Colon (tissue), 2 donors: ENCODE results near the gene CAB39.
"Not testable (repeated sequence)": the region's sequence is repeated elsewhere in the genome, so short reads cannot be mapped to it uniquely, and the experiment has no call there.

Experiments used
- FAIRE-seq: peaks from 2 replicates; lab custom pipeline; 2012; peaks lifted over from hg19 to GRCh38; lab: Jason Lieb, UNC
- donor health status: control.
- donor health status: control.

CAB39 gene

DNA sequence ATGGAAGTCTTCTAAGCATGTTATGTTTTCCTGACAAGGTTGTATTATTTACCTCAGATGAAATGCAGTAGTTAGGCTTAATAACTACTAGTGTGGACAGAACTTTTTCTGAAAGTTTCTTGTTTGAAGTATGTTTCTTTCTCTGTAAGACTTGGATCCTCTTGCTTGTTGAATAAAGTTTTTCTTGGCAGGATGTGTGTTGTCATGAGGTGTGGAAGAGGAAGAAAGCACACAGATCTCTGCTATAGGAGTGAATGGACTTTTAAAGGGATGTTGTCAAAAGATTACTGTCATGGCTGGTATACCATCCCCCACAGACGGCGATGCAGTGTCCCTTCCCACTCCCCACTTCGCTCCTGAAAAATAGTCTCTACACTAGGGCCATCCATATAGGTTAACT lies 2.6 kb downstream of the CAB39 start:
- no peak for FAIRE-seq

DNA sequence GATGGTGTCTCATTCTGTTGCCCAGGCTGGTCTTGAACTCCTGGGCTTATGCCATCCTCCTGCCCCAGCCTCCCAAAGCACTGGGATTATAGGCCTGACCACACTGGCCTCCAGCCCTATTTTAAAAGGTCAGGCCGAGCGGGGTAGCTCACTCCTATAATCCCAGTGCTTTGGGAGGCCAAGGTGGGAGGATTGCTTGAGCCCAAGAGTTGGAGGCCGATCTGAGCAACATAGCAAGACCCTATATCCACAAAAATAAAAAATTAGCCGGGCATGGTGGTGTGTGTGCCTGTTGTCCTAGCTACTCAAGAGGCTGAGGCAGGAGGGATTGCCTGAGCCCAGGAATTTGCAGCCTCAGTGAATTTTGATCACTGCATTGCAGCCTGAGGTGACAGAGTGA lies 3.9 kb downstream of the CAB39 start:
- FAIRE-seq = no peak

DNA sequence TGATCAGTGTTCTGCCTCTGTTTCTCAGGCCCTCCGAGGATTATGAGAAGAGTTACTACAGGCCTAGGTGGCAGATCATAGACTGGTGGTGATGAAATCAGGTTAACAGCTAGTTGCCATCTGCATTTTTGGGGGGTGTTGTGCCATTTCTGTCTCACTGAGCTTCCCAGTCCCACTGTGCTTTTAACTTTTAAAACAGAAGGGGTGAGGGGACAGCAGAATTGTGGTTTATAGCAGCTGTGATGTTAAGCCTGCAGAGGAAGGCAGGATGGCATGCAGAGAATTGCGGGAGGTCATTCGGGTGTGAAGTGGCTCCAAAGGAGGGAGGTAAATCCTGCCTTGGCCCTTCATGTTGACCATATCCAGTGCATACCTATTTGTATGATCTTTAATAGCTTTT lies 5.0 kb downstream of the CAB39 start:
- no peak for FAIRE-seq

DNA sequence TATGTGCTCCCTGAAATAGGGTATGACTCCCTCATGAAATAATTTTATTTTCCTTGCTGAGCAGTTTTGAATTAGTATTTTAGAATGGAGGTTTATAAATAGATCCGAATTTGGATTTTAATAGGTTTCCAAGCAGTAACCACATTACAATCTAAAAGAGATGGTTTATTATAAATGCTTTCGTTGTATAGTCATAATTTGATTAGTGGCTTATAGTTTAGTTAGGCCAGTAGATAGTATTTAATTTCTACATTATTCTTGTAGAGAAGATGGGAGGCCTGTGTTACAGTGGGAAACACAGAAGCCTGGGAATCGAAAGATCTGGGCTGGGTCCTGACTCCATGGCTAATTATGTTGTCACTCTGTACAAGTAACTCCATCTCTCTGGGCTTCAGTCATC lies 6.7 kb downstream of the CAB39 start:
- FAIRE-seq = no peak

DNA sequence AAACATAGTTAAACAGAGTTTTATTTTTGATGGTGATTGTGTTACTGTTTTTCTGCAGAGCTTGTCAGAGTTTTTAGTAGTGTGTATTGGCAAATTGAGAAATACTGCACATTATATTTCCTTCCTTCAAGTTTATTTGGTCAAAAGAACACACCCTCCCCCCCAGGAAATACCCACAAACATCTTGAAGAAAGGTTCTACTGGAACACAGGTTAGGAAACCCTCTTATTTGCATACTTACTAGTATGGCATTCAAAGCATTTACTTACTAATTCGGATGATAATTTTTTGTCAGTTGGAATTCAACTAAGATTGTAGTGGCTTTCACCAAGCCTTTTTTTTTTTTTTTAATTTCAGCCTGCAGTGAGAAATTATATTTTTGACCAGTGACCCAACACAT lies 9.1 kb downstream of the CAB39 start:
- FAIRE-seq = no peak

DNA sequence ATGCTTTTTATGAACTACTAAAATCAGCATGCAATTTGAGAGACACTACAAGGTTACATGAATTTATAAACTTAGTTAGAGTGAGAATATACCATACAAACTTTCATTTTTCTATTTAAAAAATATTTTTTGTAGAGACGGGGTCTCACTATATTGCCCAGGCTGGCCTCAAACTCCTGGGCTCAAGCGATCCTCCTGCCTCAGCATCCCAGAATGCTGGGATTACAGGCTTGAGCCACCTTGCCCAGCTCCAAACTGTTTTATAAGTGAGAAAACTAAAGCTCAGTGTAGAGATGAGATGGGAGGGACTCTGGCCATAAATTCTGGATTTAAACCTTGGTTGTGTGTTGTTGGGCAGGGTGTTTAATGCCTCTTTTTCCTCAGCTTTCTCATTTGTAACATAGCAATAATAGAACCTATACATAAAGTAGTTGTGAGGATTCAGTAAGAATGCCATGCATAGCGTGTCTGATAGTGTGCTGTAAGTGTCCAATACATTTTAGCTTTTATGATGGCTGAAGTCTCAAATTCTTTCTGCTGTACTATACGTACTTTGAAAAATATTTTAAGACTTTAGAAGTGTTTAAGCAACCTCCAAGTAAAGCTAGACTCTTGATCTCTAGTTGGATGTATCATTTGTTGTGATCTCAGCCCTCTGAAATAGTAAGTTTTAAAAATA lies 9.7 kb downstream of the CAB39 start:
- FAIRE-seq = no peak

DNA sequence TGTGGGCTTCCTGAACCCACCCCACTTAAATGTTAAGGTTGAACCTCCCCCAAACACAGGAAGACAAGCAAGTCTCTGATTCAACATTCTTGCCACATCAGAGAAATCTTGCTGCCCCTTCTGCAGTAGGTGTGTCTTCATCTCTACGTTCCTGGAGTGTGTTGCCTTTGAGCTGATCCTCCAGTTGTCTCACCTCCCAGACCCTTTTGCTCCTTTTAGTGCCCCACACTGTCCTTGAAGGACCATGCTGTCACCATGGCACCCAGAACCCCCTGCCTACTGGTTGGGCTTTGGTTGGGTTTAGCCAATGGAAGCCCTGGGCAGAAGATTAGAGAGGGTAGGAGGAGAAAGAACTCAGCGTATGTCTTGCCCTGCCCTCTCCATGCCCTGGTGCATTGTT lies 10.7 kb downstream of the CAB39 start:
- FAIRE-seq = no peak

DNA sequence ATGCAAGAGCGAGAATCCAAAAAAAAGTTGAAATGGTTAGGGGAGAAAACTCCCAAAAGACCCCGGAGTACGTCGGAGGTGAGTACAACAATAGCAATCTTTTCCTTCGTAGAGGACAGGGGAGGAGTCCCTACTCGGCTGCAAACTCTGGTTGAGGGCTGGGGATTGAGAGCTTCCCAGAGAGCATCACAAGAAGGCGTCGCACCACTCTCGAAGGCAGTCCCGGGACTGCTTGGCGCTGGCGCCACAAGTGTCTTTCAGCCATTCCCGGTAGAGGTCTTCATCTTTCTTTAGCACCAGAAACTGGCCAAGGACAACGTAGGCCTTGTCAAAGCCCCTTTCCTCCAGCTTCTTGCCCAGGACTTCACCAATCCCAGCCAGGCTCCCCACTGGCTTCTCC lies 12.3 kb downstream of the CAB39 start:
- FAIRE-seq = not testable (repeated sequence)

DNA sequence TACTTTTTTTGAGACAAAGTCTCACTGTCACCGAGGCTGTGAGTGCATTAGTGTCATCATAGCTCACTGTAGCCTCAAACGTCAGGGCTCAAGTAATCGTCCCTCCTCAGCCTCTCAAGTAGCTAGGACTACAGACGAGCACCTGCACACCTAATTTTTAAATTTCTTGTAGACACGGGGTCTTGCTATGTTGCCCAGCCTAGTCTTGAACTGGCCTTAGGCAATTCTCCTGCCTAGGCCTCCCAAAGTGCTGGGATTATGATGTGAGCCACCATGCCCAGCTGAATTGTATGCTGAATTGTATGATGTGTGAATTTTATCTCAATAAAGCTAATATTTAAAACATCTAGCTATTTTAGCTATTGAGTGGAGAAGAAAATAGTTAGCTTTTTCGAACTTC lies 18.9 kb downstream of the CAB39 start:
- FAIRE-seq = no peak

DNA sequence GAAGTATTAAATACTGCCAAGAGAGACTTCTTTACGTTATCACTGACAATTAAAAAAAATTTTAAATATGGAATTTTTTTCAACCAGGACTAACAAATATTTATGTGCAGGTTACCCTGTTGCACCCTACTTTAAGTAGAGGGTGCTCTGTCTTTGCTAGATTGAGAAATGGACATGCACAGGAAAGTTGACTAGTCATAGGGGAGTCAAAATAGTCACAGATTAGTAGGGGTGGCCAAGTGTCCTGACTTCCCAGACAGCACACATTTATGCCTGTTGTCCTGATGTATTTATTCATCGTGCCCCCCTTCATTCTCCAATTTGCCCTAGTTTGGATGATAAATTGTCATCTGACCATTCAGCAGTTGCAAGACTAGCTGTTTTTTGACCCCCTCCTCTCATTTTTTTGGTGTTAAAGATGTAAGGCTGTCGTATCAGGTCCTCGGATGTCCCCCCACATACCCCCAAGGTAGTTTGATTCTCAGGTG lies 20.3 kb downstream of the CAB39 start:
- no peak for FAIRE-seq

DNA sequence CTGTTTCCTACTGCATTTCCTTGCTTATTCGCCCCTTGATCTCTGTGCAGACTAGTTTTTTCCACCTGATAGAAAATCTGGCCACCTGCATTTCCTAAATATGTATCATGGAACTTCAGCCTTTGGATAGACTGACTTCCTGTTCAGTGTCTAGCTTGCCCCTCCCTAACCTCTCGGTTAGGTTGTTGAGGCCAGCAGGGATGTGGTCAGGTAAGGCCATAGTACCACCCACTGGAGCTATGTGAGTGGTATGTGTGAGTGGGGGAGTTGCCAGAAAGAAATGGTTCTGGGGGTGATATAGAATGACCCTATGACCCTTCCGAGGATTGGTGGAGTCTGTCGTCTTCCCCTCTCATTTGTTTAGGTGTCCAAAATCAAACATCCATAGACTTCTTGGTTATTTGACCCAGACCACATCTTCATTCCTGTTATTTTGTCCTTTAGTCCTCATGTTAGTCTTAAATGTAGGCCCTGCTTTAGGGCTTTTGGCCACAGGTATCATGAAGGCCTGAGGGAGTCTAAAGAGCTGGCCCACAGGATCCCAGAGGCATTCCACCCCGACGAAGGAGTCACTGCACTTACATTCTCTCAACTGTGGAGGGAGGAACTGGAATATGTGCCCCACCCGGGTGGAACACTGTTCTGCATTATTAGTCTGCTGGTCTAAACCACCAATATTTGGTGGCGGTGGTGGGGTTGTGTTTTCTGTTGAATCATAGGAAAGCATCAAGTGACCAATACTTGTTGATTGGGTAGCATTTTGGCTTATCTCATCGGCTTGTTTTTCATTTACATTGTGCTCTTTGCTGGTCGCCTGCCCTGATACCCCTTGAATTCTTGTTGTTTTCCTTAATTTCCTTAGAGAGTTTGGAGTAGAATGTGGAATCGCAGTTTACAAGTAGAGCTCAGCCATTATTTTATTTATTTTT lies 21.9 kb downstream of the CAB39 start:
- no peak for FAIRE-seq

DNA sequence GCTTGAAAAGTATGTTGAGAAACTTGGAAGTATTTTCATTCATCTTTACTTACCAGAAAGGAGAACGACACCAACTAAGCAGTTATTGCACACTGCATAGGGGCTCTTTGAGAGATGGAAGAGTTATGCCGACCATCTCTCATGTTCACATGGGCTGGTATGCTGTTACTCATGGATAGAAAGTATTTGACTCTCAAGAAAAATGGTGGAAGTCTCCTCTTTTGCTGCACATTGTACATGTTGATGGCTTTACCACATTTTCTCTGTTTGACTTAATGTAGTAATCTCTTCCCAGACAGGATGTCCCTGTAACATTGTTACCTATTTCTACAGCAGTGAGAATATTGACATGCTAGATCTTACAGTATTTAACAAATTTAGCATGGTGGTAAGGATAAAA lies 23.2 kb downstream of the CAB39 start:
- no peak for FAIRE-seq

DNA sequence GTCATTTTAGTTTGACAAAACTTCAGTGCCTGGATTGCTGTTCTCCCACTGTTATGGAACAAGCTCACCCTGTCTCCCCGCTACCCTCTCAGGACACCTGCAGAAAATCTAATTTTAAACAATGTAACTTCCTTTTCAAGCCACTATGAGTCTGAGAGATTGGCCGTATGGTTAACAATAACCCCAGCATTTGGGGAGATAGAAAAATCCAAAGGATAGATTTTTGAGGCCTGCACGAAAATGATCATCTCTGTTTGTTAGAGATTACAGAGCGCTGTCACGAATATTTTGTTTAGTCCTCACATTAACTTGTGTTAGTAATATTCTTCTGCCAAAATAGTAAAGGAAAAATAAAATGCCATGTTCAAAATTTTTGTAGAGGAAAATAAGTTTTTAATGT lies 24.7 kb downstream of the CAB39 start:
- no peak for FAIRE-seq

DNA sequence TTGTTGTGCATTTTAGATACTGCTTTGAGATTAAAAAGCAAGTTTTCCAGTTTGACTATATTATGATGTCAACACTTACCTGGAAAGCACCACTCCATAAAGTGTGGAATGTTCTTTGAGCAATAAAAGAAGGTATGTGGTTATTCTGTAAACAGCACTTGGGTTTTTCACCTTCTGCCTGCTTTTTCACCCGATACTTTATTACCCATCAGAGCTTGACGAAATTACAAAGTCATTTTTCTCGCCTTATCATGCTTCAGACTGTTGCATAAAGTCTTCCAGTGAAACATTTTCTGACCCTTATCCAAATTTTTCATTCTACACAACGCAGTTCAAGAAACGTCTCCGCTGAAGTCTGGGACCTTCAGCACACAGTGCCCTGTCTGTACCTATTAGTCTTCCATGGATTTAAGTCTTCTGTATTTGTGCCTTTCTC lies 25.2 kb downstream of the CAB39 start:
- FAIRE-seq = peak; percentile 45

DNA sequence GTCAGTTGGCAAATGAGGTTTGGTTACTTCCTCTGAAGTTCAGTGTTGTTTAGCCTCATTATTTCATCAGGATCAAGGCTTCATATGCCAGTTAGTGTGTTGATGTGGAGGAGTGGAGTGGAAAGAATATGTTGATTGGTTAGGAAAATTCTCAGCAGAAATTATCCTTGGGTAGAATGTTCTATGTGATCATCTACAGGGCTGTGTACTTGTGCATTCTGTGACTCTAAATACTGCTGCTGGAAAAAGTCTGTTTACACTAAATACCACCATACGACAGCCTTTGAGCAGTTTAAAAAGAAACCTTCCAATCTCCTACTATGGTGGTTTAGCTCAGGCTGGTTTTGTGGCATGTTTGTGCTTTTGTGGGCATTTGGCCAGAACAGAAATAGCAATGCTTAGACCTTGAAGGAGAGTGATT lies 25.8 kb downstream of the CAB39 start:
- FAIRE-seq = no peak

DNA sequence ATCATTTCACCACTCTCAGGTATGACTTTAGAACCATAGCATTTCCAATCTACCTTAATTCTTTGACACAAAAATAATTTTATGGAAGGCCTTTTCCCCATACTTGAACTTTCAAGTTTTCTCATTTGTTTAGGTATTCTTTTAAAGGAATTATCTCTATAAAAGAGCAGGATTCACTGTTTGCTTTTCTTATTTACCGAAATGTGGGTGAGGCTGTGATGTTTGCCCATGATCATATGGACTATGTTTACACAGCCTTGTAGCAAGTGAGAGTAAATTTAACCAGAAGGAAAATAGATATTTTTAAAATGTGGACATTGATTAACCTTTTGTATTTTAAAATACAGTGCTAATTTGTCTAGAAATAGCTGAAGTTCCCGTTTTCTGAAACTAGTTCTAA lies 26.3 kb downstream of the CAB39 start:
- FAIRE-seq = no peak

DNA sequence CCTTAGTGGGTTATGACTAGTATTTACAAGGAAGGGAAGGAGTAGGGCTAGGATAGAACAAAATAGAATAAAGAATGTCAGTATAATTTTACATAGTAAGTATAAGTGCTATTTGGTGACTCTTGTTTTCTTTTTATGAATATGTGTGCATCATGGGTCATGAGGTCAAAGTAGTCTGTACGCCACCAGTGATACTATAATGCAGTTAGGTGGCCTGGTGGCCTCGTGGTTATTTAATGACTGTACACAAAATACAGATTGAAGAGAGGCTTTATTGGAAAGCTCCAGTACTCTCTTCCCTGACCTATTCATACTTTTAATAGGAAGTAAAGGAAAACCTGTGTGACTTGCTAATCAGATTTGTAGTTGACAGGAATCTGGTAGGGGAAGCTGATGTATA lies 27.3 kb downstream of the CAB39 start:
- no peak for FAIRE-seq

DNA sequence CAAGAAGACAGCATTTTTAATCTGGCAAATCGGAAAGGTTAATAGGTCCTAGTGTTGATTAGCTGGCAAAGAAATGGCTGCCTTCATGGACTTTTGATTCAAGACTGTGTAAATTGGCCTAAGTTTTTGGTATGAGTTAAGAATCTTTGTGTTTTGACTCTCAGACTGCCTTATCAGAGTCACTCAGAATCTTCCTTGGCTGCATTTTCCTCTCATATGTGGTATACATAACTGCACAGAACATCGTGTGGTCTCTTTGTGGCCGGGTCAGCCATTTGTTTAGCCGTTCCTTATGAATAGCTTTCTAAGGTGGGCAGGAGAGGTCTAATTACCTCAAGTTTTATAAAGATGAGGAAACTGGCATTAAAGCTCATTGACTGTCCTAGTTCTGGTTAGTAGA lies 30.1 kb downstream of the CAB39 start:
- FAIRE-seq = no peak

DNA sequence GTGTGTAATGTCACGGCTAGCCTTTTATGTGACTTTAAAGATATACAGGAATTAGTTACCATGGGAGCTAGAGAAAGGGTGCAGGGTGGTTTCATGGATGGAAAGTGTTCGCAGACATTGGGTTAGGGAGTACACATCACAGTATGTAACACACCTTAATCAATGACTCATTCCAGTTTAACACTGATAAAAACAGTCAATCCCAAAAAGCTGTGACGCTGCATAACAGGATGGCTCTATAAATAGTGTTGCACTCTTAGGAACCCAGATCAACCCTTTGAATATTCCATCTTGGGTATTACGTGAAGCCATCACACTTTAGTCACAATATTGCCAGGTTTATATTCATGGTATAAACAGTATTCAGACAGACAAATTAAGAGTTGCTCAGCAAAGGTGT lies 33.6 kb downstream of the CAB39 start:
- FAIRE-seq = no peak

DNA sequence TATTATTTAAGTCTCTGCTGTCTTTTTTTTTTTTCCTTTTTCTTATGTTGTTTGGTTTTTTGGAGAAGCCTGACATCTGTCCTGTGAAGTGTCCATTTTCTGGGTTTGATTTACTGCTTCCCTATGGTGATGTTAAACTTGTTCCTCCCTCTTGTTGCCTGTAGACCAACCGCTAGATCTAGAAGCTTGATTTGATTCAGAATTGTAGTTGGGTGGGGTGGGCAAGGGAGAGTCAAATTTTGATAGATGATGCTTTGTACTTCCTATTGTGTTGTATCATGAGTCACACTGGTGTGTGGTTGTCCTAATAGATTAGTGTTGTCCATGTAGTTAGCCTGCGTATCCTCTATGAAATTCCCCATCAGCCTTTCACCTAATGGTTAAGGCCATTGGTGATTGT lies 35.4 kb downstream of the CAB39 start:
- no peak for FAIRE-seq

DNA sequence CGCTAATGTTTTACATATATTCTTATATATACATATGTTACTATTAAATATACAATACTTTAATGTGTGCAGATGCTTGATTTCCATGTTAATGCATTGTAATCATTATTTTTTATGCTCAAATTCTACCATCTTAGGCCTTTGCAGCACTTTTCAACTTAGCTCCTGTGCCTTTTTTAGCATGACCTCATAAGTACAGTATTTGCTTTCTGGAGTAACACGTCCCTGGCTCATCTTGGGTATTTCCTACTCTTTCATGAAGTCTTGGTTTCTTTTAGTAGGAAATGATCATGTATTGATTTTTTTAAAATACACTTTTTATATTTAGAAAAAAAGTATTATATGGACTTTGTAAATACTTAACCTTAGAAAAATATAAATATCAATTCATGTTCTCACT lies 36.5 kb downstream of the CAB39 start:
- no peak for FAIRE-seq

DNA sequence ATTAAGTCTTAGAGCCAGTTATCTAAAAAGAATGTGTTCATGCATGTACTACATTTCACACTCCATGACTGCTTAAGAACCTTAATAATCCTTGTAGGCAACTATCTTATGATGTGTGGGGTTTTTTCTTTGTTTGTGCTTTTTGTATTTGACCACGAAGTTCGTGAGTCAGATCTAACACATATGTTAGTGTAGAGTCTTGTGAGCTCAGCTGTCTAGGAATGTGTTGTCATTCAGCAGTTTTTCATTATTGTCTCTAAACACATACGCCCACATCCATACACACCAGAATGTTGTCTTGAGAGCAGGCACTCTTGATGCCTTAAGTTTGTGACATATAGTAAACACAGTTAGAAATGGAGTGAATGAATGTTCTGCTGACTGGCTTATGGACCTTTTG lies 38.4 kb downstream of the CAB39 start:
- FAIRE-seq = no peak

DNA sequence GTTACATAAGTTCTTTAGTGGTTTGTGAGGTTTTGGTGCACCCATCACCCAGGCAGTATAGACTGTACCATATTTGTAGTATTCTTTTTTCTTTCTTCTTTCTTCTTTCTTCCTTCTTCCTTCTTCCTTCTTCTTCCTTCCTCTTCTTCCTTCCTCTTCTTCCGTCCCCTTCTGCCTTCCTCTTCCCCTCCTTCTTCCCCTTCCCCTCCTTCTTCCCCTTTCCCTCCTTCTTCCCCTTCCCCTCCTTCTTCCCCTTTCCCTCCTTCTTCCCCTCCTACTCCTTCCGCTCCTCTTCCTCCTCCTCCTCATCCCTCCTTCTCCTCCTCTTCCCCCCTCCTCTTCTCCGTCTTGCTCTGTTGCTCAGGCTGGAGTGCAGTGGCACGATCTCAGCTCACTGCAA lies 41.6 kb downstream of the CAB39 start:
- no peak for FAIRE-seq

DNA sequence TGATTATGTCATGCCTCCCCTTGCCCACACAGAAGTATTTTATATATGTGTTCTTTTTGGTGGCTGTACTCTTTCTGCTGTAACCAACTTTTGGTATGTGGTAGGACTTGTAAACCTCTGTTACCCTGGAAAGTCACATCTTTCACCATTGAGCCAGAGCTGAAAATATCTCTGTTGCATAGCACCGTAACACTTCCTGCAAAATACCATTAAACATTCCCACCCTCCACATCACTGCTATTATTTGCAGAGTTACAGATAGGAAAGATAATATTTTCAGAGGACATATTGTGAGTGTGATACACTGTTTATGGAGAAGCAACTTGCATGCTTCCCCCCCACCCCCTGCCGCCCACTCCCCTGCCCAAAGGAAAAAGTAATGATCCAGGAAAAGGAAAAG lies 44.8 kb downstream of the CAB39 start:
- no peak for FAIRE-seq
